ENCODE measurements around the gene PNCK.
"Not testable (repeated sequence)": the region's sequence is repeated elsewhere in the genome, so short reads cannot be mapped to it uniquely, and the experiment has no call there.

GRCh38 chrX:153699784-153700371, 26.3 kb upstream of the PNCK start:
- not testable (repeated sequence) for TF ChIP-seq CTCF, EP300 (IDR thresholded peaks at IDR 0.05)

Data from sigmoid colon (tissue), 4 donors.